ENCODE data around the gene TNK1.
"Not testable (repeated sequence)": the region's sequence is repeated elsewhere in the genome, so short reads cannot be mapped to it uniquely, and the experiment has no call there.

TNK1 gene

DNA sequence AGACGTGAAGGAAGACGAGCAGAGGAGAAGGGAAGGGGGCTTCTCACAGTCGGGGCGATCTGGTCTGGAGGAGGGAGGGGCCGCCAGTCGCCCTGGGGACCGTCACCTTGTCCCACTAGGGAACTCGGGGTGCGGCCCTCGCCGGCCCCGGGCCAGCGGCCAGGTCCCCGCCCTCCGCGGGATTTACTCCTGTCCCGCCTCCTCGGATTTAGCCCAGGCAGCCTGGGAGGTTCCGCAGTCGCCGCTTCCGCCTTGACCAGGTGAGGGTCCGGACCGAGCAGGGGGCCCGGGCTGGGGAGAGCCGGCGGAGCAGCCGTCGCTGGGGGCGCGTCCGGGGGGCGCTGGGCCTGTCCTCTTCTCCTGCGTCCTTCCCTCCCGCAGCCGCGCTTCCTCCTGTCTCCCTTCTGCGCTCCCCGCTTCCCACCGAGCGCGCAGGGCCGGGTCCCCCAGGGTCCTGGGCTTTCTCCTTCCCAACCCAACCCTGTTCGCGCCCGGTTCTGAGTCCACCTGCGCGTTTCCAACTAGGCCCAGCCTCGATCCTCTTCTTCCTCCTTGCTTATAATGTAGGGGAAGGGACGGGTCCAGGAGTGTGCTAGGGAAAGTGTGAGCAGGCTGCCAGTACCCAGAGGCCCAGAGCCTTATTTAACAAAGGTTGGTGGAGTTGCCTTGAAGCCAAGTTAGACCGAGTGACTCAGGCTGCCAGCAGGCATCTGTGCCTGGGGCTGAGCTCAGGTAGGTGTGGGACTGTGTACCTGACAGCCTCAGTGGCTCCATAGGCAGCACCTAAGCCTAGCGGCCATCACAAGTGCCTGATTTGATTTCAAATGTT, at the start of gene TNK1:
TSS of gene TNK1 (plus strand) at position 235 of the 829 bp plus-strand sequence. CDS start 1,838 bp downstream, outside the sequence.
- DNase-seq (ENCODE audit: low read depth, low spot score), result no peak

DNA sequence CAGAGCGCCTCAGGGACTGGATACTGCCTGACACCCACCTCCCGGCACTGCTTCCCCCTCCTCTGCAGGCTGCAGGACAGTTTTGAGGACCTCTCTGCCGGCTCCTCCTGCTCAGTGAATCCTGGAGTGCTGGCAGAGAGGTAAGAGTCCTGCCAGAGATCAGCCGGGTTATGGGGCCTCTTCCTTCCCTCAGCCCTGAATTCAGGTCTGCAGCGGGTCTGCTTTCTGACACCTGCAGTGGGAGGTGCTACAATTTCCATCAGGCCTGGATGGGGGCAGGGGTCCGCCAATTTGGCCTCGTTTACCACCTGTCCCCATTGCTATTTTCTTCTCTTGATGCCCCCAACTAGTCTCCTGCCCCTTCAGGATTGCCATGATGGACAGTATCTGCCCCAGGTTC, 48.8 kb upstream of the TNK1 start:
- DNase-seq (ENCODE audit: low read depth, low spot score), result no peak

DNA sequence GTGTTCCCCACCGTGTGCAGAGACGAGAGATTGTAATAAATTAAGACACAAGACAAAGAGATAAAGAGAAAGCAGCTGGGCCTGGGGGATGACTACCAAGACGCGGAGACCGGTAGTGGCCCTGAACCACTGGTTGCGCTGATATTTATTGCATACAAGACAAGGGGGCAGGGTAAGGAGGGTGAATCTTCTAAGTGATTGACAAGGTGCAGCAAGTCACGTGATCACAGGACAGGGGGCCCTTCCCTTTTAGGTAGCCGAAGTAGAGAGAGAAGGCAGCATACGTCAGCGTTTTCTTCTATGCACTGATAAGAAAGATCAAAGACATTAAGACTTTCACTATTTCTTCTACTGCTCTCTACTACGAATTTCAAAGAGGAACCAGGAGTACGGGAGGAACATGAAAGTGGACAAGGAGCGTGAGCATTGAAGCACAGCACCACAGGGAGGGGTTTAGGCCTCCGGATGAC, 48.3 kb upstream of the TNK1 start:
- not testable (repeated sequence) for DNase-seq (ENCODE audit: low read depth, low spot score)

DNA sequence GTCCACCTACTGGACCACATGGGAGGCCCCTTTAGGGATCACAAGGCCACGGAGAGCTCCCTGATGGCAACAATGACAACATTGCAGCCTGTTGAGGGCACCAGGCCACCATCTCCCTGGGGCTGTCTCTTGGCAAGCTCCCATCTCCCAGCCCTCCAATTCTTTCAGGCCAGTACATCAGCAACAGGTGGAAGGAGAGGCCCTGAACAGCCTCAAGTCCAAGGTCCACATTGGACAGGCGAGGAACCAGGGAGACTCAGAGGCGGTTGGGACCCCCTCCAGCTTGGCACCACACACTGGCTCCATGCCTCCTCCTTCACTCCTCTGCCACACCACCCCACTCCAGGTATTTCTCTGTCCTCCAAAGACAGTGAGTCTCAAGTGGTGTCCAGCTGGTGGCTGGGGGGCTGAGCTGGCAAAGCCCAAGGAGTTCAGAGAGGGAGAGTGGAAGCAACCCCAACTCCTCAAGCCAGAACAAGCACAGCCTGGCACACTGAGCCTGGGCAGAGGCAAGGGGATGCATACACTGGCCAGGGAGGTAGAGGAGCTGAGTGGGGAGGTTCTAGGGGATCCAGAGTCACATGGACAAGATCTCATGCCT, 45.9 kb upstream of the TNK1 start:
- no peak for DNase-seq (ENCODE audit: low read depth, low spot score)

DNA sequence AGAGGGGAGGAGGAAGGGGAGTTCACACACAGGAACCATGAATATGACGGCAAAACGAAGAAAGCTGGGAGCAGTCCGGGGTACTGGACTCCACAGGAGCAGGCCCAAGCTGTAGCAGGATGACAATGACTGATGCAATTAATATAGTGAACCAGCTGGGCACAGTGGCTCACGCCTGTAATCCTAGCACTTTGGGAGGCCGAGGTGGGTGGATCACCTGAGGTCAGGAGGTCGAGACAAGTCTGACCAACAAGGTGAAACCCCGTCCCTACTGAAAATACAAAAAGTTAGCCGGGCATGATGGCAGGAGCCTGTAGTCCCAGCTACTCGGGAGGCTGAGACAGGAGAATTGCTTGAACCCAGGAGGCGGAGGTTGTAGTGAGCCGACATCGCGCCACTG, 45.1 kb upstream of the TNK1 start:
- not testable (repeated sequence) for DNase-seq (ENCODE audit: low read depth, low spot score)

DNA sequence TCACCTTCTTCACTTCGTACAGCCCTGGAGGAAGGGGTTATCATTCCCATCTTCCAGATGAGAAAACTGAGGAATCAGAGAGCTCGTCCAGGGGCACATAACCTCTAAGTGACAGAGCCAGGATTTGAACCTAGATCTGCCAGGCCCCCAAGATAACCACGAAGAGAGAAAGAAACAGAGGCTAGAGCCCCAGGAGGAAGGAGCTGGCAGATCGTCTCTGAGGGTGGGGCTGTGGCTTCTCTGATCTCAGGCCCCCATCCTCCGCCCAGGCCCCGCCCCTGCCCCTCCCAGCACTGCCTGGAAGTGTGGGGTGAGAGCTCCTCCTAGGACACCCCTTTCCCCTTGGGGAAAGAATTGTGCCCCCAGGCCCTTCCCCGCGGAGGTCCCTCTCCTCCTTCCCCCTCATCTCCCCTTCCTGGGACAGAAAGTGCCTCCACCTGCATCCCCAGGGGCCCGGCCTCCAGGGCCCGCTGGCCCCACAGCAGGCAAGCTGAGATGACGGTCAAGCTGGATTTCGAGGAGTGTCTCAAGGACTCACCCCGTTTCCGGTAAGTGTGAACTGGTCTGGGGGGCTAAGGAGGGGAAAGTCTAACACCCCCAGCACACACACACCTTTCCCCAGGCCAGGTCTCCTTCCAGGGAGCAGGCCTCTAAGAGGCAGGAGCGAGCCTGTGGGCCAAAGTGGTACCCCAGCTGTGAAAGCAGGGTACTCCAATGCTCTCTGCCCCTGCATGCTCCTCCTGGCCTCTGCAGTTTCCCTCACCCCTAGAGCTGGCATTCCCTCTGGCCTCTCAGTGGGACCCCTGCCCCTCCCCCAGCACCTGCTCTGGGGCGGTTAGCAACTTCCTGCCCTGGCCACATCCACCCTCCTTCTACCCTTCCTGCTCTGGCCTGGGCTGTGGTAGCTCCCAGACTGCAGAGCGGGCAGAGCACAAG, 44.4 kb upstream of the TNK1 start, which contains the start of gene ACAP1:
TSS of gene ACAP1 (plus strand) at position 290 of the 936 bp plus-strand sequence. CDS start at position 496, 206 bp downstream.
- DNase-seq (ENCODE audit: low read depth, low spot score), result no peak

DNA sequence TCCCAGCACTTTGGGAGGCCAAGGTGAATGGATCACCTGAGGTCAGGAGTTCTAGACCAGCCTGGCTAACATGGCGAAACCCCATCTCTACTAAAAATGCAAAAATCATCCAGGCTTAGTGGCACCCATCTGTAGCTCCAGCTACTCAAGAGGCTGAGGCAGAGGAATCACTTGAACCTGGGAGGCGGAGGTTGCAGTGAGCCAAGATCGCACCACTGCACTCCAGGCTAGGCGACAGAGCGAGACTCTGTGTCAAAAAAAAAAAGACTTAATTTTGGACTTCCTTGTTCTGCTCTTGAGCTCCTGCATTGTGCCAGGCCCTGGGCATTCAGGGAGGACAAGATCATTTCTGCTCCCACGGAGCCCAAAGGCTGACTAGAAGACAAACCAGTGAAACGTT, 43.3 kb upstream of the TNK1 start:
- not testable (repeated sequence) for DNase-seq (ENCODE audit: low read depth, low spot score)

DNA sequence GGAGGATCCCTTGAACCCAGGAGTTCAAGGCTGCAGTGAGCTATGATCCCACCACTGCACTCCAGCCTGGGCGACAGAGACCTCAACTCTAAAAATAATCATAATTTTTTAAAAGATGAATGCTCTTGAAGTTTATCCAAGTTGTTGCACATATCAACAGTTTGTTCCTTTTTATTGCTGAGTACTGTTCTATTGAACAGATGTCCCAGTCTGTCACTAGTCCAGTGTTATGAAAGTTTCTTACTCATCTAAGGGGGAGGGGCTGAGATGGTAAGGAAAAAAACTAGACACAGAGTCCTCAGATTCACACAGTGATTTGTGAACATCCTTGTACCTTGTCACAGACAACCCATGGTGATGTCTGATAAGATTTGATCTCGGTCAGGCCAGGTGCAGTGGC, 40.7 kb upstream of the TNK1 start:
- DNase-seq (ENCODE audit: low read depth, low spot score), result no peak

DNA sequence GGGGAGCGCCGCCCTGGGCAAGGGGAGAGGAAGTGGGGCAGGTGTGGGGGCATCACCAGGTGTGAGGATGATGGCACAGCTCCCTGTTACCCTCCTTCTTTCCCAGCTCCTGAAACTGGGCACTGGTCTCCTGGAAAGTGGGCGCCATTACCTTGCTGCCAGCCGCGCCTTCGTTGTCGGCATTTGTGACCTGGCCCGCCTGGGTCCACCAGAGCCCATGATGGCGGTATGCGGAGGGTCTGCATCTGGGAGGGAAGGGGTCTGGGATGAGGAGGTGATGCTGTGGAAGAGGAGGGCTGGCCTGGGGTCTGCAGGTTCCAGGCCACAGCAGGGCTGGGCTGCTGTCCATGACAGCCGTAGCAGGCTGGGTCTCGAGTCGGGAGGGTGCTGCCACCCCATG, 39.0 kb upstream of the TNK1 start:
- DNase-seq (ENCODE audit: low read depth, low spot score), result no peak

DNA sequence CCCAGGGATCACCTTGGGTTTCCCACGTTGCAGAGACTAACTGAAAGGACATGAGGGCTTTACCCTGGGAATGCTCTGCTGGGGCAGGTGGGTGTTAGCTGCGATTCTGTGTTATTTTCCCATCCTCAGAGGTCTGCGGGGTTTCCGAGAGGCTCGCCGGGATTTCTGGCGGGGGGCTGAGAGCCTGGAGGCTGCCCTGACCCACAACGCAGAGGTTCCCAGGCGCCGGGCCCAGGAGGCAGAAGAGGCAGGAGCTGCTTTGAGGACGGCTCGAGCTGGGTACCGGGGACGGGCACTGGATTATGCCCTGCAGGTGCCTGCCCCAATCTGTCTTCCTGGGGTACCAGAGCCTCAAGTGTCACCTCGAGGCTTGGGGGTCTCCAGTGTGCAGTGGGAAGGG, 37.6 kb upstream of the TNK1 start:
- DNase-seq (ENCODE audit: low read depth, low spot score), result no peak

DNA sequence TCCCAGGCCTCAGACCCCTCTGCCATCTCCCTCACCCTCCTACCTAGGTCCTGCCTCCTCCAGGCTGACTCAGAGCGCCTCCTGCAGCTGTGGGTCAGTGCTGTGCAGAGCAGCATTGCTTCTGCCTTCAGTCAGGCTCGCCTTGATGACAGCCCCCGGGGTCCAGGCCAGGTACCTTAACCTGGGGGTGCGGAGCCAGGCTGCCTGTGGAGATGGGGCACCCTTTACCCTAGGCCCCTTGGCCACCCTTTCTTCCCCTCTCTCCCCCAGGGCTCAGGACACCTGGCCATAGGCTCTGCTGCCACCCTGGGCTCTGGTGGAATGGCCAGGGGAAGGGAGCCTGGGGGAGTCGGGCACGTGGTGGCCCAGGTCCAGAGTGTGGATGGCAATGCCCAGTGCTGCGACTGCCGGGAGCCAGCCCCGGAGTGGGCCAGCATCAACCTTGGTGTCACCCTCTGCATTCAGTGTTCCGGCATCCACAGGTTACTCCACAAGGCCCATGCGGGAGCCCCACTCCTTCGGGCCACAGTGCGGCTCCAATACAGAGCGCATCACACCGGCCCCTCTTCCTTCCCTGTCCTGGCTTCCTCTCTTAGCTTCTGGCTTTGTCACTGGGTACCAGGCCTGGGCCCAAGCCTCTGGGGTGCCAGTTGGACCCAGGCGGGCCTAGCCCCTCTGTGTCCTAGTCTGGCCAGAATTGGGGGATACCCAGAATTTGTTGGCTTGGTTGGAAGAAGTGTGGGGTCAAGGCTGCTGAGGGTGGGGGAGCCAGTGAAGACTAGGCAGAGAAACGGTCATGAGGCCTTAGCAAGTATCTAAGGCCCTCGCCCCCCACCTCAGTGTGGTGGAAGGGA, 33.9 kb upstream of the TNK1 start:
- DNase-seq (ENCODE audit: low read depth, low spot score), result no peak

DNA sequence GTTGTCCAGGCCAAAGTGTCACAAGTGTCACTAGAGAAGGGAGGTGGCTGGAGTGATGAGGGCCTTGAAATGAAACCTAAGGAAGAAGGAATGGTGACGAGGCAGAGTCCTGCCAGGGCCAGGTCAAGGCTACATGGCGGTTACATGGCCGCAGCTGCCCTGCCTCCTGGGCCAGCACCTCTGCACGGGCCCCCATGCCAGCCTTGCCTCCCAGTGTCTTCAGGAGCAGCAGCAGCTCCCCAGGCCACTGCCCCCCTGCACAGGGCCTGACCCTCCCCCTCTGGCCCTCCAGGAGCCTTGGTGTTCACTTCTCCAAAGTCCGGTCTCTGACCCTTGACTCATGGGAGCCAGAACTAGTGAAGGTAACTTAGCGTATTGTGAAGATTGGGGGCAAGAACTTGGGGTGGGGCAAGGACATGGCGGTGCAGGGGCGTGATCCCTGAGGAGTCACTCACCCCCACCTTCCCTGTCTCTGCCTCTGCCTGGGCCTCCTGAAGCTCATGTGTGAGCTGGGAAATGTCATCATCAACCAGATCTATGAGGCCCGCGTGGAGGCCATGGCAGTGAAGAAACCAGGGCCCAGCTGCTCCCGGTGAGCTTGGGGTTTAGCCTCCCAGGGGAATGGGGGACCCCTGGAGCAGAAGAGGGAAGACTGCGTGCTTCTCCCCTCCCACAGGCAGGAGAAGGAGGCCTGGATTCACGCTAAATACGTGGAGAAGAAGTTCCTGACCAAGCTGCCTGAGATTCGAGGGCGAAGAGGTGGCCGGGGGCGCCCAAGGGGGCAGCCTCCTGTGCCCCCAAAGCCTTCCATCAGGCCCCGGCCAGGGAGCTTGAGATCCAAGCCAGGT, 33.0 kb upstream of the TNK1 start:
- no peak for DNase-seq (ENCODE audit: low read depth, low spot score)

DNA sequence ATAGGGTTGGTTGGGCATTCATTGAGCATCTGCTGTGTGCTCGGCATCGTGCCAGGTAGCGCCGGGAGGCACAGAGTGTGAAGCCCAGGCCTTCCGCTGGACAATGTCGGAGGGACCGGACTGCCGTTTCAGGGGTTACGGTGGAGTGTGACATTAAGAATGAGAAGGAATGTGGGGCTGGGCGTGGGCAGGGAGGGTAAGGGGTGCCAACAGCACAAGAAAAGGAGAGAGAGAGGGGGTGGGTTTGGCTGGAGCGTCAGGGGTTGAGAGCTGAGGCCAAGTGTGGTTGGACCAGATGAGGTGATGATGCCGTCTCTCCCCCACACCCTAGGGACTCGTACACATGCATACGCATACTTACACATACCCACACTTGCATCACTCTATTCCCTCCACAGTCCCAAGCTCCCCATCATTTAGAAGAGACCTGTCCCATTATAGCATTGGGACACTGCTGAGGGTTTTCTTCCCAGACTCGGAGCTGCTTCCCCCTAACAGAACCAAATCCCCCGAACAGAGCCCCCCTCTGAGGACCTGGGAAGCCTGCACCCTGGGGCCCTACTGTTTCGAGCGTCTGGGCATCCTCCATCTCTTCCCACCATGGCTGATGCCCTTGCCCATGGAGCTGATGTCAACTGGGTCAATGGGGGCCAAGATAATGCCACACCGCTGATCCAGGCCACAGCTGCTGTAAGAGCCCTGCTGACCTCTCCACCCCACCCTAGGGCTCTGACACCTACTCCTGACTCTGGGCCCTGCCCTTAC, 32.2 kb upstream of the TNK1 start:
- no peak for DNase-seq (ENCODE audit: low read depth, low spot score)

DNA sequence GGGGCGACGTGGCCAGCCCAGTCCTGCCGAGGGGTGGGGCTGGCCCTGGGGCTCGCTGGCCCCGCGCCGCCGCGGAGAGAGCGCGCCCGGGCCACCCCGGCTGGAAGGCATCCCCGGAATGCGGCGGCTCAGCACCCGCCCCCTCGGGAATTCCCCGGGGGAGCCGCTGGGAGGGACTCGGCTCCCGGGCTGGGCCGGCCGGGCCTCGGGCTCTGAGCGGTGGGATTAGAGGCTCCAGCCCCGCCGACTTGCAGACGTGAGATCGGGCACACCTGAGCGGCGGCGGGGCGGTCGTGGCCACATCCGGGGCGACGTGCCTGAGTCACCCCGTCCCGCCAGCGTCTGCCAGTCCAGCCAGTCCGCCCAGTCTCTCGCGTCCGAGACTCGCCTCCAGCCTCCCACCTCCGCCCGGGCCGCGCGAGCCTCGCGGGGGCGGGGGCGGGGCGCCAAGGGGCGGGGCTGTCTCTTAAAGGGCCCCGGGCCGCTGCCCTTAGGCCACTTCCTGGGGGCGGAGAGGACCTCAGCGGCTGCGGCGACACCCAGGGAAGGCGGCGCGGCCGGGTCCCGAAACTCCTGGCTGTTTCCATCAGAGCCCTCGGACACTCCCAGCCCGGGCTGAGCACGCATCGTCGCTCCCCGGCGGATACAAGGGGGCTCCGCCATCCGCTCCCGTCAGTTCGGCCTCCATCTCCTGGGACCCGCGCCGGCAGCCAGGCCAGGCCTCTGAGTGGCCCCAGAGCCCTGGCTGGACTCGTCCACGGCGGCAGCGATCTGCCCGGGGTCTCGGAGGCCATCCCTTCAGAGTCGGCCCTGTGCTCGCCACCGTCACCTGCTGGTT, 29.0 kb upstream of the TNK1 start, which contains the start of gene KCTD11:
TSS of gene KCTD11 (plus strand) at position 498 of the 838 bp plus-strand sequence.
- no peak for DNase-seq (ENCODE audit: low read depth, low spot score)

DNA sequence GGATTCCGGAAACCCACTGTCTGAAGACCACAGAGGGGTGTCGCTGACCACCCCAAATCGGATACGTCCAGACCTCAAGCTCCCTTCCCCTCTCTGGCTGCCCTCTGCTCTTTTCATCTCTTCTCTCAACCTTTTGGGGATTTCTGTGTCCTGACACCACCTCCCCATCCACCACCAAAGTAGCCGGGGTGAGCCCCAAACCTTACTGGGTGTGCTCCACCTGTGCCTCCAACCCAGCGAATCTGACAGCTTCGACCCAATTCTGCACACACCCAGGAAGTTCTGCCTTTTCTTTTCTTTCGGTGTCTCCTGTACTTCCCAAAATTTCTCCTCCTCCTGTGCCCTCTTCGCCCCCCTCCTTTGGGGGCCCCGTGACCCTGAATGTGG, 28.4 kb upstream of the TNK1 start:
- no peak for DNase-seq (ENCODE audit: low read depth, low spot score)

DNA sequence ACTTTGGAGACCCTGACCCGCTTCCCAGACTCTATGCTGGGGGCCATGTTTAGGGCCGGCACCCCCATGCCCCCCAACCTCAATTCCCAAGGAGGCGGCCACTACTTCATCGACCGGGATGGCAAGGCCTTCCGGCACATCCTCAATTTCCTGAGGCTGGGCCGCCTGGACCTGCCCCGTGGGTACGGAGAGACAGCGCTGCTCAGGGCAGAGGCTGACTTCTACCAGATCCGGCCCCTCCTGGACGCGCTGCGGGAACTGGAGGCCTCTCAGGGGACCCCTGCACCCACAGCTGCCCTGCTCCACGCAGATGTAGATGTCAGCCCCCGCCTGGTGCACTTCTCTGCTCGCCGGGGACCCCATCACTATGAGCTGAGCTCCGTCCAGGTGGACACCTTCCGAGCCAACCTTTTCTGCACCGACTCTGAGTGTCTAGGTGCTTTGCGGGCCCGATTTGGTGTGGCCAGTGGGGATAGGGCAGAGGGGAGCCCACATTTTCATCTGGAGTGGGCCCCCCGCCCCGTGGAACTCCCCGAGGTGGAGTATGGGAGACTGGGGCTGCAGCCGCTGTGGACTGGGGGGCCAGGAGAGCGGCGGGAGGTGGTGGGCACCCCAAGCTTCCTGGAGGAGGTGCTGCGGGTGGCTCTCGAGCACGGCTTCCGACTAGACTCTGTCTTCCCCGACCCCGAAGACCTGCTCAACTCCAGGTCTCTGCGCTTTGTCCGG, 27.8 kb upstream of the TNK1 start:
- no peak for DNase-seq (ENCODE audit: low read depth, low spot score)

DNA sequence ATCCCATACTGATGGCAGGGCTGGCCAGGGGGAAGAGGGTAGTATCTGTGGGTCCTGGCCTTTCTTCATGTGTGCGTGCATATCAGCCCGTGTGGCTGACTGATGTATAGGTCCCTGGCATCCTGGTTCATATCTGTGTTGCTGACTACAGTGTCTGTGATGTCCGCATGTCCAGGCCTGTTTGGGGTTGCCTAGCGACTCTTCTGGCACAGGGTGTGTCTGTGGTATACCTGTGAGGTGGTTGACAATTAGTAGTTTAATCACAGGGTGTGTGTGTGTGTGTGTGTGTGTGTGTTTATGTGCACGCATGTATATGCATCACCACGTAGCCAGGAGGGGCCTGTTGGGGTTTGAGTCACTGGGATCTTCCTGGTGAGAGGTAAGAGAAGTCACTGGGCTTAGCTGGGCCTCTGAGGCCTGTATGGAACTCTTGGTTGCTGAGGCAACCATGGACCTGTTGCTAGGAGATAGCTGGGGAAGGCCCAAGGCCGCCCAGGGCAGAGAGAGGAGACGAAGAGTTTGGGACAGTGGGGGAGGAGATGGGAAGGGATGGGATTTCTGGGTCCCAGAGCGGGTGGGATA, 26.5 kb upstream of the TNK1 start:
- DNase-seq (ENCODE audit: low read depth, low spot score), result no peak

All from brain pericyte (primary cell).